H9 (cell line): ENCODE measurements around the gene TMEM50B. TPM values are rescaled to one million over a fixed set of nuclear protein-coding genes. Genes with fewer than 3 reads are reported as not detected.

Experiments
- DNase-seq: peaks from one replicate; pipeline ENCODE4 v3.0.0-alpha.2; 2017
- H2AFZ ChIP-seq: one replicate; pipeline ENCODE4 v1.6.1; 2013; ENCODE audit warnings: mild to moderate bottlenecking, low read length, control low read depth, moderate library complexity
- H2AK5ac ChIP-seq: 2 replicates; pipeline ENCODE4 v1.6.1; 2013; ENCODE audit warnings: low read length, control low read depth, mixed read lengths; ENCODE audit not compliant: insufficient read length
- H2BK120ac ChIP-seq: one replicate; pipeline ENCODE4 v1.6.1; 2013; ENCODE audit warnings: low read depth, mild to moderate bottlenecking, low read length, control low read depth, inconsistent platforms; ENCODE audit not compliant: poor library complexity, severe bottlenecking
- H2BK12ac ChIP-seq: 2 replicates; pipeline ENCODE4 v1.6.1; 2013; ENCODE audit warnings: low read length, control low read depth, mixed read lengths, low read depth; ENCODE audit not compliant: insufficient read length
- H2BK15ac ChIP-seq: 2 replicates; pipeline ENCODE4 v1.6.1; 2013; ENCODE audit warnings: low read depth, low read length, control low read depth
- H2BK20ac ChIP-seq: one replicate; pipeline ENCODE4 v1.6.1; 2013; ENCODE audit warnings: low read depth, mild to moderate bottlenecking, low read length, control low read depth, inconsistent platforms; ENCODE audit not compliant: poor library complexity, severe bottlenecking
- H2BK5ac ChIP-seq: 2 replicates; pipeline ENCODE4 v1.6.1; 2013; ENCODE audit warnings: low read length, control low read depth, mixed read lengths; ENCODE audit not compliant: insufficient read length
- H3K14ac ChIP-seq: 2 replicates; pipeline ENCODE4 v1.6.1; 2013; ENCODE audit warnings: low read length, control low read depth; ENCODE audit not compliant: insufficient read depth
- H3K18ac ChIP-seq: 2 replicates; pipeline ENCODE4 v1.6.1; 2013; ENCODE audit warnings: low read depth, mild to moderate bottlenecking, mixed read lengths, low read length, control low read depth; ENCODE audit not compliant: insufficient read length
- H3K23ac ChIP-seq: 2 replicates; pipeline ENCODE4 v1.6.1; 2013; ENCODE audit warnings: low read length, control low read depth, mixed read lengths, low read depth; ENCODE audit not compliant: insufficient read length
- H3K23me2 ChIP-seq: 2 replicates; pipeline ENCODE4 v1.6.1; 2013; ENCODE audit warnings: low read depth, mild to moderate bottlenecking, mixed read lengths, low read length, control low read depth; ENCODE audit not compliant: insufficient read length, poor library complexity, severe bottlenecking
- H3K27ac ChIP-seq: 2 replicates; pipeline ENCODE4 v1.5.1; 2013; ENCODE audit warnings: low read length, control low read depth, mixed read lengths, low read depth; ENCODE audit not compliant: insufficient read length
- H3K27me3 ChIP-seq: 2 replicates; pipeline ENCODE4 v1.6.1; 2013; ENCODE audit warnings: low read length, control low read depth, inconsistent platforms; ENCODE audit not compliant: insufficient read depth
- H3K4ac ChIP-seq: 2 replicates; pipeline ENCODE4 v1.6.1; 2013; ENCODE audit warnings: low read depth, mild to moderate bottlenecking, control low read depth, inconsistent platforms, low read length, moderate library complexity
- H3K4me1 ChIP-seq: 2 replicates; pipeline ENCODE4 v1.6.1; 2013; ENCODE audit warnings: low read length, control low read depth, inconsistent platforms; ENCODE audit not compliant: insufficient read depth
- H3K4me2 ChIP-seq: 2 replicates; pipeline ENCODE4 v1.6.1; 2013; ENCODE audit warnings: low read length, control low read depth, mixed read lengths; ENCODE audit not compliant: insufficient read length, insufficient read depth
- H3K56ac ChIP-seq: 2 replicates; pipeline ENCODE4 v1.6.1; 2013; ENCODE audit warnings: low read depth, mild to moderate bottlenecking, mixed read lengths, low read length, control low read depth; ENCODE audit not compliant: insufficient read length
- H3K79me1 ChIP-seq: 2 replicates; pipeline ENCODE4 v1.6.1; 2013; ENCODE audit warnings: low read depth, mild to moderate bottlenecking, moderate library complexity, low read length, control low read depth, inconsistent platforms; ENCODE audit not compliant: insufficient read depth, poor library complexity, severe bottlenecking
- H3K79me2 ChIP-seq: 2 replicates; pipeline ENCODE4 v1.6.1; 2013; ENCODE audit warnings: low read length, control low read depth, inconsistent platforms; ENCODE audit not compliant: insufficient read depth
- H3K9ac ChIP-seq: 2 replicates; pipeline ENCODE4 v1.6.1; 2013; ENCODE audit warnings: low read length, control low read depth, mixed read lengths; ENCODE audit not compliant: insufficient read length; ENCODE audit errors: extremely low read depth
- H3K9me3 ChIP-seq: one replicate; pipeline ENCODE4 v1.6.1; 2013; ENCODE audit warnings: low read depth, low read length, inconsistent platforms; ENCODE audit not compliant: control insufficient read depth
- H3T11ph ChIP-seq: one replicate; pipeline ENCODE4 v1.6.1; 2013; ENCODE audit warnings: mild to moderate bottlenecking, low read length, control low read depth, inconsistent platforms
- H4K20me1 ChIP-seq: one replicate; pipeline ENCODE4 v1.6.1; 2013; ENCODE audit not compliant: control insufficient read depth, insufficient read length, insufficient read depth
- H4K5ac ChIP-seq: 2 replicates; pipeline ENCODE4 v1.6.1; 2013; ENCODE audit warnings: low read depth, mild to moderate bottlenecking, mixed read lengths, low read length, control low read depth; ENCODE audit not compliant: insufficient read length
- H4K8ac ChIP-seq: replicated peaks from 2 replicates; pipeline ENCODE4 v1.6.1; 2013; ENCODE audit warnings: low read length, control low read depth, mixed read lengths, low read depth; ENCODE audit not compliant: insufficient read length
- H4K91ac ChIP-seq: 2 replicates; pipeline ENCODE4 v1.6.1; 2013; ENCODE audit warnings: low read depth, mild to moderate bottlenecking, moderate library complexity, mixed read lengths, low read length, control low read depth; ENCODE audit not compliant: insufficient read length
- H3K27ac Mint-ChIP-seq, 3 experiments: 2 replicates in 2 of 3; 3 replicates in 1 of 3; pipeline ENCODE4 v1.8.0; 2020 to 2021; ENCODE audit warnings: mixed read lengths in 3 of 3, mild to moderate bottlenecking in 1 of 3, moderate library complexity in 1 of 3
- H3K27me3 Mint-ChIP-seq: 2 replicates; pipeline ENCODE4 v1.8.0; 2021; ENCODE audit warnings: low read depth, mild to moderate bottlenecking, moderate library complexity, mixed read lengths
- H3K36me3 Mint-ChIP-seq, 3 experiments: 2 replicates in 2 of 3; 3 replicates in 1 of 3; pipeline ENCODE4 v1.8.0; 2020 to 2021; ENCODE audit warnings: low read depth in 3 of 3, mixed read lengths in 3 of 3; ENCODE audit not compliant: insufficient read depth in 1 of 3
- H3K4me1 Mint-ChIP-seq, 2 experiments: 2 replicates each; pipeline ENCODE4 v1.8.0; 2020; ENCODE audit warnings: mixed read lengths in 2 of 2
- H3K4me3 Mint-ChIP-seq, 2 experiments: 2 replicates in 1 of 2; 3 replicates in 1 of 2; pipeline ENCODE4 v1.8.0; 2020 to 2021; ENCODE audit warnings: mild to moderate bottlenecking in 2 of 2, mixed read lengths in 2 of 2, moderate library complexity in 1 of 2
- H3K9me3 Mint-ChIP-seq, 2 experiments: 2 replicates in 1 of 2; 3 replicates in 1 of 2; pipeline ENCODE4 v1.8.0; 2020; ENCODE audit warnings: mild to moderate bottlenecking in 2 of 2, mixed read lengths in 2 of 2, moderate library complexity in 1 of 2
- CTCF ChIP-seq: fragments of 200-600 bp; sonication (generic); conservative IDR thresholded peaks from 3 replicates; pipeline ENCODE4 v1.8.0; 2021; ENCODE audit warnings: antibody characterized with exemption, mild to moderate bottlenecking
- WGBS: extraction: QIAGEN DNeasy Blood & Tissue Kit; methylation state at CpG from one replicate; pipeline ENCODE4 v1.1.7; 2013; ENCODE audit warnings: missing lambda C conversion rate, low lambda C conversion rate, mixed read lengths; ENCODE audit not compliant: insufficient read length; ENCODE audit errors: extremely low coverage; 5-methylcytosine and 5-hydroxymethylcytosine counted together
- total RNA-seq: library from RNA; stranded (reverse); gene quantifications from 2 replicates; pipeline ENCODE4 v1.2.1, GENCODE V29; 2021

The TMEM50B gene
- total RNA-seq, 1 experiment from 2014 or later, result 17.6 TPM

- Histone ChIP-seq H3K27ac (no peak overlapping the region), H2BK5ac (no peak overlapping the region), H3K79me1 (peaks cover 5% of the 10 kb centered on the region), H3K18ac (no peak overlapping the region), H3K4ac (no peak overlapping the region), H2BK12ac (no peak overlapping the region), H3K23me2 (no peaks in the 10 kb centered on the region), H4K5ac (no peak overlapping the region), H2AK5ac (no peak overlapping the region), H3K4me2 (no peak overlapping the region), H3K14ac (no peak overlapping the region), H2AFZ (no peak overlapping the region), H3K9me3 (no peaks in the 10 kb centered on the region), H3K27me3 (no peaks in the 10 kb centered on the region), H4K91ac (no peak overlapping the region), H3K23ac (no peak overlapping the region), H2BK20ac (no peak overlapping the region), H3K56ac (no peak overlapping the region), H3T11ph (no peak overlapping the region), H3K9ac (no peak overlapping the region), H4K20me1 (no peaks in the 10 kb centered on the region), H4K8ac (no peak overlapping the region), H3K79me2 (peaks cover 5% of the 10 kb centered on the region; the same call in 1 of the 2 replicates), H2BK15ac (no peak overlapping the region), H2BK120ac (no peak overlapping the region), H3K4me1 (peaks cover 8% of the 10 kb centered on the region; the same call in 1 of the 2 replicates)
- WGBS, result no CpG with 5 or more reads among the region's 11 CpGs
- Mint-ChIP-seq H3K9me3 (no peaks in the 10 kb centered on the region), H3K27me3 (no peaks in the 10 kb centered on the region), H3K36me3 (peaks cover 9 to 51% (median 44%) of the 10 kb centered on the region in 3 experiments; a peak in 6 of 7 replicates), H3K27ac (no peak overlapping the region; a peak in 1 of 7 replicates), H3K4me1 (peaks cover 20 to 25% of the 10 kb centered on the region in 2 experiments), H3K4me3 (no peak overlapping the region)
- TF ChIP-seq CTCF, result no peak
- no peak for DNase-seq
Observed at GRCh38 chr21:33414926-33415325, 64.8 kb downstream of the TMEM50B start.
